Measurements from ENCODE around the gene NCS1.
A peak's percentile ranks its signal among the peaks of the same experiment; 100 is the strongest.

Gene NCS1

GRCh38 chr9:130234340-130235260 is 62.4 kb downstream of the NCS1 start:
- Histone ChIP-seq H3K4me2 (ENCODE audit: low read length) (no peak overlapping the region), H3K27me3 (ENCODE audit: low read depth, low read length) (no peaks in the 10 kb centered on the region), H3K9ac (ENCODE audit: low read length) (no peak overlapping the region), H3K9me3 (ENCODE audit: insufficient read depth, low read length) (no peaks in the 10 kb centered on the region), H3K27ac (ENCODE audit: low read length) (no peak overlapping the region), H3K4me1 (ENCODE audit: low read length) (peaks cover 23% of the 10 kb centered on the region), H3K4me3 (ENCODE audit: low read length) (no peak overlapping the region), H4K20me1 (ENCODE audit: insufficient read depth, low read length) (no peaks in the 10 kb centered on the region), H3K36me3 (replicated peaks; ENCODE audit: low read depth, low read length) (no peaks in the 10 kb centered on the region), H2AFZ (ENCODE audit: low read depth, low read length) (no peak overlapping the region), H3K79me2 (ENCODE audit: low read length) (no peaks in the 10 kb centered on the region)
- TF ChIP-seq CTCF (IDR thresholded peaks at IDR 0.05; ENCODE audit: low read depth, low read length), result no peak
- no peak for TF ChIP-seq EZH2phosphoT487 (IDR thresholded peaks at IDR 0.05; ENCODE audit: low read depth)

GRCh38 chr9:130235558-130236435 is 63.6 kb downstream of the NCS1 start:
- Histone ChIP-seq H3K27me3 (ENCODE audit: low read depth, low read length) (no peaks in the 10 kb centered on the region), H3K4me1 (ENCODE audit: low read length) (peaks cover 35% of the 10 kb centered on the region), H3K9me3 (ENCODE audit: insufficient read depth, low read length) (no peaks in the 10 kb centered on the region), H3K4me2 (ENCODE audit: low read length) (peak overlapping the region; percentile 90), H3K9ac (ENCODE audit: low read length) (peak overlapping the region; percentile 44), H4K20me1 (ENCODE audit: insufficient read depth, low read length) (no peaks in the 10 kb centered on the region), H3K4me3 (ENCODE audit: low read length) (peak overlapping the region; percentile 62), H2AFZ (ENCODE audit: low read depth, low read length) (peak overlapping the region; percentile 47; the same call in 1 of the 2 replicates), H3K79me2 (ENCODE audit: low read length) (no peaks in the 10 kb centered on the region), H3K36me3 (replicated peaks; ENCODE audit: low read depth, low read length) (no peaks in the 10 kb centered on the region), H3K27ac (ENCODE audit: low read length) (no peak overlapping the region)
- TF ChIP-seq CTCF (IDR thresholded peaks at IDR 0.05; ENCODE audit: low read depth, low read length) (peak; percentile 97), EZH2phosphoT487 (IDR thresholded peaks at IDR 0.05; ENCODE audit: low read depth) (no peak)

- Histone ChIP-seq H3K79me2 (ENCODE audit: low read length) (no peaks in the 10 kb centered on the region), H3K36me3 (replicated peaks; ENCODE audit: low read depth, low read length) (no peaks in the 10 kb centered on the region), H3K27ac (ENCODE audit: low read length) (no peak overlapping the region), H3K9ac (ENCODE audit: low read length) (no peak overlapping the region), H3K27me3 (ENCODE audit: low read depth, low read length) (no peaks in the 10 kb centered on the region), H3K9me3 (ENCODE audit: insufficient read depth, low read length) (no peaks in the 10 kb centered on the region), H4K20me1 (ENCODE audit: insufficient read depth, low read length) (no peaks in the 10 kb centered on the region), H3K4me2 (ENCODE audit: low read length) (peak overlapping the region; percentile 90), H3K4me1 (ENCODE audit: low read length) (peaks cover 42% of the 10 kb centered on the region), H2AFZ (ENCODE audit: low read depth, low read length) (peak overlapping the region; percentile 47; the same call in 1 of the 2 replicates), H3K4me3 (ENCODE audit: low read length) (peak overlapping the region; percentile 62)
- TF ChIP-seq EZH2phosphoT487 (IDR thresholded peaks at IDR 0.05; ENCODE audit: low read depth) (no peak), CTCF (IDR thresholded peaks at IDR 0.05; ENCODE audit: low read depth, low read length) (no peak; the same call in 1 of the 2 replicates)
These were observed 64.3 kb downstream of the NCS1 start for GRCh38 chr9:130236436-130236985.
